ELR (cell line): ENCODE data around the gene MGMT.

ENCODE experiments used
- DNase-seq: peaks from one replicate; pipeline ENCODE4 v3.0.0-alpha.2; 2015; ENCODE audit warnings: low read depth

MGMT gene

GRCh38 chr10:129710510-129710847 is 243.4 kb downstream of the MGMT start:
- no peak for DNase-seq

GRCh38 chr10:129711291-129711690 is 244.2 kb downstream of the MGMT start:
- no peak for DNase-seq

GRCh38 chr10:129712000-129712399 is 245.0 kb downstream of the MGMT start:
- DNase-seq: no peak

- DNase-seq: no peak
Observed at GRCh38 chr10:129713659-129714265, 246.7 kb downstream of the MGMT start.

- DNase-seq: no peak
Observed at GRCh38 chr10:129715805-129716204, 248.8 kb downstream of the MGMT start.

- no peak for DNase-seq
Observed at GRCh38 chr10:129716211-129716681, 249.2 kb downstream of the MGMT start.

- DNase-seq: no peak
Observed at GRCh38 chr10:129716881-129717280, 249.8 kb downstream of the MGMT start.

- no peak for DNase-seq
Observed at GRCh38 chr10:129717816-129718547, 250.9 kb downstream of the MGMT start.

- no peak for DNase-seq
Observed at GRCh38 chr10:129718548-129719414, 251.7 kb downstream of the MGMT start.

- no peak for DNase-seq
Observed at GRCh38 chr10:129719415-129719739, 252.3 kb downstream of the MGMT start.

- DNase-seq: no peak
Observed at GRCh38 chr10:129719889-129720590, 253.0 kb downstream of the MGMT start.

GRCh38 chr10:129725011-129725410 is 258.0 kb downstream of the MGMT start:
- no peak for DNase-seq

- no peak for DNase-seq
Observed at GRCh38 chr10:129725482-129725881, 258.4 kb downstream of the MGMT start.

- no peak for DNase-seq
Observed at GRCh38 chr10:129725890-129726631, 259.0 kb downstream of the MGMT start.

- no peak for DNase-seq
Observed at GRCh38 chr10:129727071-129727470, 260.0 kb downstream of the MGMT start.

- DNase-seq: no peak
Observed at GRCh38 chr10:129727495-129727894, 260.5 kb downstream of the MGMT start.

GRCh38 chr10:129728246-129728820 is 261.3 kb downstream of the MGMT start:
- DNase-seq: no peak

- DNase-seq: no peak
Observed at GRCh38 chr10:129728905-129729795, 262.1 kb downstream of the MGMT start.

- DNase-seq: no peak
Observed at GRCh38 chr10:129730272-129730992, 263.4 kb downstream of the MGMT start.

- DNase-seq: no peak
Observed at GRCh38 chr10:129730993-129731325, 263.9 kb downstream of the MGMT start.
